Stomach (tissue), 9 donors: Measurements from ENCODE around the gene AGFG1. TPM values are rescaled to one million over a fixed set of nuclear protein-coding genes. Genes with fewer than 3 reads are reported as not detected.

Experiments used
- DNase-seq, 2 donors: peaks; one replicate each; pipeline versions ENCODE4 v3.0.0 to v3.0.0-alpha.2; 2013 to 2019
- H3K27ac ChIP-seq, 5 donors: fragments of 200-600 bp in 4 of 5; sonication (generic) in 4 of 5; one replicate each; pipeline ENCODE4 v1.5.1; 2013 to 2019; ENCODE audit warnings: mild to moderate bottlenecking in 1 of 5, moderate library complexity in 1 of 5
- H3K27me3 ChIP-seq, 3 donors: fragments of 200-600 bp; sonication (generic); one replicate each; pipeline ENCODE4 v1.5.1; 2017 to 2019; ENCODE audit warnings: mixed run types in 1 of 3
- H3K36me3 ChIP-seq, 4 donors: fragments of 200-600 bp; sonication (generic); 1 replicate in 3 of 4; 2 replicates in 1 of 4; pipeline ENCODE4 v1.5.1; 2016 to 2019
- H3K4me1 ChIP-seq, 4 donors: fragments of 200-600 bp; sonication (generic); one replicate each; pipeline ENCODE4 v1.5.1; 2016 to 2019
- H3K4me3 ChIP-seq, 4 donors: fragments of 200-600 bp; sonication (generic) in 3 of 4; one replicate each; pipeline ENCODE4 v1.5.1; 2016 to 2019; ENCODE audit warnings: mild to moderate bottlenecking in 1 of 4
- H3K9me3 ChIP-seq, 4 donors: fragments of 200-600 bp; sonication (generic); one replicate each; pipeline ENCODE4 v1.5.1; 2016 to 2019
- CTCF ChIP-seq, 7 experiments: fragments of 450-650 bp in 4 of 7; fragments of 200-600 bp in 3 of 7; sonication (generic) in 3 of 7; IDR thresholded peaks; one replicate each; pipeline ENCODE4 v1.5.1; 2016 to 2019; ENCODE audit warnings: antibody characterized with exemption in 7 of 7, control low read depth in 2 of 7, mild to moderate bottlenecking in 1 of 7
- EP300 ChIP-seq: sonication (generic); formaldehyde crosslinking; IDR thresholded peaks from one replicate; pipeline ENCODE4 v1.6.1; 2017; ENCODE audit warnings: antibody characterized with exemption
- POLR2A ChIP-seq, 4 donors: fragments of 450-650 bp; IDR thresholded peaks; one replicate each; pipeline ENCODE4 v1.6.1; 2016; ENCODE audit warnings: antibody characterized with exemption in 4 of 4, control low read depth in 2 of 4, mild to moderate bottlenecking in 1 of 4, moderate library complexity in 1 of 4
- POLR2AphosphoS5 ChIP-seq, 3 donors: sonication (generic); formaldehyde crosslinking; IDR thresholded peaks; one replicate each; pipeline ENCODE4 v1.6.1; 2016; ENCODE audit warnings: antibody characterized with exemption in 3 of 3
- WGBS, 5 donors: extraction: QIAGEN DNeasy Blood & Tissue Kit in 3 of 5; methylation state at CpG; one replicate each; pipeline versions ENCODE4 v1.1.5 to v1.1.7; 2013 to 2018; 5-methylcytosine and 5-hydroxymethylcytosine counted together
- intact Hi-C: fragments of 100-400 bp; cut with DNase I; formaldehyde crosslinking; loops from one replicate; pipeline ENCODE4 v1.15.1; 2023; ENCODE audit warnings: low total_unique reads
- polyA plus RNA-seq, 3 donors: library from polyadenylated mRNA; stranded (reverse); fragments of 200-250 nt; gene quantifications; one replicate each; pipeline ENCODE4 v1.2.3, GENCODE V29; 2013
- total RNA-seq, 5 donors: library from RNA; depleted of rRNA; stranded (reverse); fragments of >200 nt; gene quantifications; one replicate each; pipeline versions ENCODE4 v1.1.0 to v1.2.3, GENCODE V29; 2014 to 2016
- donor health status: healthy with polysubstance abuse.
- donor health status: Bipolar disorder and iron deficiency.
- donor health status: healthy.

Gene AGFG1
- total and polyA plus RNA-seq, 8 donors, result 16.1 to 119 (median 35.7) TPM

- Histone ChIP-seq H3K27ac (peak overlapping the region in 2 of 5 donors; percentile 59 to 63), H3K4me1 (peaks cover 6 to 44% (median 20%) of the 10 kb centered on the region in 4 donors), H3K4me3 (no peak overlapping the region), H3K9me3 (no peaks in the 10 kb centered on the region), H3K27me3 (no peaks in the 10 kb centered on the region), H3K36me3 (no peaks in the 10 kb centered on the region)
- 65 to 79% (median 76%) methylated on average over 4 of the region's 4 CpGs for WGBS, 5 donors
- DNase-seq, result no peak
- intact Hi-C loops, result no loop called here
- TF ChIP-seq POLR2AphosphoS5 (IDR thresholded peaks at IDR 0.05), result no peak
These were observed 10.0 kb upstream of the AGFG1 start for GRCh38 chr2:227461811-227462461.

- no peak for DNase-seq
- no peaks in the 10 kb centered on the region for H3K36me3 ChIP-seq
- H3K4me3 ChIP-seq, result no peak overlapping the region
- intact Hi-C loops, result no loop called here
- TF ChIP-seq POLR2AphosphoS5 (IDR thresholded peaks at IDR 0.05), result peak in 1 of 3 donors; percentile 30
- no peak for TF ChIP-seq POLR2A (IDR thresholded peaks at IDR 0.05)
- TF ChIP-seq CTCF (IDR thresholded peaks at IDR 0.05), result no peak
- TF ChIP-seq EP300, result no peak
- no peaks in the 10 kb centered on the region for H3K27me3 ChIP-seq
- H3K9me3 ChIP-seq, result no peaks in the 10 kb centered on the region
- H3K27ac ChIP-seq, result peak overlapping the region in 2 of 5 donors; percentile 59 to 63
- 34 to 60% (median 47%) methylated on average over 6 of the region's 6 CpGs for WGBS, 5 donors
- H3K4me1 ChIP-seq, result peaks cover 12 to 50% (median 25%) of the 10 kb centered on the region in 4 donors
These were observed 9.4 kb upstream of the AGFG1 start for GRCh38 chr2:227462462-227462951.

- Histone ChIP-seq H3K27me3 (no peaks in the 10 kb centered on the region), H3K4me1 (peaks cover 12 to 54% (median 26%) of the 10 kb centered on the region in 4 donors), H3K9me3 (no peaks in the 10 kb centered on the region), H3K27ac (peak overlapping the region in 2 of 5 donors; percentile 59 to 63), H3K36me3 (no peaks in the 10 kb centered on the region), H3K4me3 (no peak overlapping the region)
- intact Hi-C loops, result no loop called here
- TF ChIP-seq EP300 (no peak), POLR2AphosphoS5 (IDR thresholded peaks at IDR 0.05) (no peak), POLR2A (IDR thresholded peaks at IDR 0.05) (no peak), CTCF (IDR thresholded peaks at IDR 0.05) (no peak)
- 82 to 89% (median 84%) methylated on average over 13 of the region's 13 CpGs for WGBS, 5 donors
- DNase-seq, result no peak
These were observed 8.7 kb upstream of the AGFG1 start for GRCh38 chr2:227462972-227463931.

GRCh38 chr2:227464361-227464760 is 7.6 kb upstream of the AGFG1 start:
- no peak overlapping the region for H3K4me3 ChIP-seq
- H3K9me3 ChIP-seq, result no peaks in the 10 kb centered on the region
- 70 to 84% (median 77%) methylated on average over 3 of the region's 3 CpGs for WGBS, 5 donors
- intact Hi-C loops, result no loop called here
- no peak for DNase-seq
- H3K27me3 ChIP-seq, result no peaks in the 10 kb centered on the region
- no peaks in the 10 kb centered on the region for H3K36me3 ChIP-seq
- TF ChIP-seq EP300, result no peak
- no peak for TF ChIP-seq CTCF (IDR thresholded peaks at IDR 0.05)
- TF ChIP-seq POLR2AphosphoS5 (IDR thresholded peaks at IDR 0.05), result no peak
- TF ChIP-seq POLR2A (IDR thresholded peaks at IDR 0.05), result no peak
- peaks cover 12 to 54% (median 26%) of the 10 kb centered on the region in 4 donors for H3K4me1 ChIP-seq
- H3K27ac ChIP-seq, result no peak overlapping the region
